ENCODE measurements around the gene HIVEP3. TPM values are rescaled to one million over a fixed set of nuclear protein-coding genes. Genes with fewer than 3 reads are reported as not detected.

HIVEP3 gene
- total and polyA plus RNA-seq, 7 donors: 0.70 to 3.4 (median 2.1) TPM

DNA sequence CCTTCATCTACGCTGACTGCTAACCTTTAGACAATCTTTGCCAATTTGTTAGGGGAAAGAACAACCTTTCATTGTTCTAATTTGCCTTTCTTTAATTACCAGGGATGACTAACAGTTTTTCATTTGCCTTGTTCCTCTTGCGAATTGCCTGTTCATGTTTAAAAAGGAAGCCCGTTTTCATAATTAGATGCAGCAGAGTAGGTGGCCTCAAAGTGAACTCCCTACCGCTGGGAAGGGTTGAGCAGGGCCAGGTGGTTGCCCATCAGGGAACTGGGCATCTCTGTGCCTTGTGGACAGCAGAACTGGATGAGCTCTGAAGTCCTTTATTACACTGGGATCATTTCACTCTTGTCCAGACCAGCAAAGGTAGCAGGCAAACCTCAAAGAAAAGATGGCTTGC, 59.0 kb downstream of the HIVEP3 start:
- H3K4me3 ChIP-seq: no peak overlapping the region
- 87 to 90% (median 90%) methylated on average over 4 of the region's 4 CpGs for WGBS, 3 donors
- no peaks in the 10 kb centered on the region for H3K9me3 ChIP-seq
- no peak for DNase-seq
- TF ChIP-seq, protein P1, sequence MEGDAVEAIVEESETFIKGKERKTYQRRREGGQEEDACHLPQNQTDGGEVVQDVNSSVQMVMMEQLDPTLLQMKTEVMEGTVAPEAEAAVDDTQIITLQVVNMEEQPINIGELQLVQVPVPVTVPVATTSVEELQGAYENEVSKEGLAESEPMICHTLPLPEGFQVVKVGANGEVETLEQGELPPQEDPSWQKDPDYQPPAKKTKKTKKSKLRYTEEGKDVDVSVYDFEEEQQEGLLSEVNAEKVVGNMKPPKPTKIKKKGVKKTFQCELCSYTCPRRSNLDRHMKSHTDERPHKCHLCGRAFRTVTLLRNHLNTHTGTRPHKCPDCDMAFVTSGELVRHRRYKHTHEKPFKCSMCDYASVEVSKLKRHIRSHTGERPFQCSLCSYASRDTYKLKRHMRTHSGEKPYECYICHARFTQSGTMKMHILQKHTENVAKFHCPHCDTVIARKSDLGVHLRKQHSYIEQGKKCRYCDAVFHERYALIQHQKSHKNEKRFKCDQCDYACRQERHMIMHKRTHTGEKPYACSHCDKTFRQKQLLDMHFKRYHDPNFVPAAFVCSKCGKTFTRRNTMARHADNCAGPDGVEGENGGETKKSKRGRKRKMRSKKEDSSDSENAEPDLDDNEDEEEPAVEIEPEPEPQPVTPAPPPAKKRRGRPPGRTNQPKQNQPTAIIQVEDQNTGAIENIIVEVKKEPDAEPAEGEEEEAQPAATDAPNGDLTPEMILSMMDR (IDR thresholded peaks at IDR 0.05): no peak
- no peaks in the 10 kb centered on the region for H3K27me3 ChIP-seq (ENCODE audit: insufficient read depth in 3 of 3, low read length in 2 of 3)
- intact Hi-C loops (cut with DNase I): no loop called here
- no peak overlapping the region for H3K27ac ChIP-seq
- H3K4me1 ChIP-seq: peaks cover 16% of the 10 kb centered on the region
- no peaks in the 10 kb centered on the region for H3K36me3 ChIP-seq (ENCODE audit: insufficient read depth in 1 of 2, low read depth in 1 of 2)
- ATAC-seq: no peak

DNA sequence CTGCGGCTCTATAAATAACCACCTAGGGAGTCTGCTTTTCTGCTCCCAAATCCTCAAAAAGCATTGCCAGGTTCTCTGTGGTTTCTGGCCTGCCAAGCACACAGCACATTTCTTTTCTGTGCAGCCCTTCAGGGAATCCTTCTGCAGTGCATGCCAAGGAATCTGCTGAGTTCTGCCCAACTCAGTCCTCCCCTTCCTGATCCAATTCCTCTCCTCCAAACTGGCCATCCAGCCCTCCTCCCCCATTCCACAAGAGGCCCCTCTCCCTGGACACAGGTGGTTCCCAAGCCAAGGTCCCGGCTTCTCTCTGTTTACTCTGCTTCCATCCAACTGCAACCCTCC, 61.8 kb downstream of the HIVEP3 start:
- WGBS, 3 donors: 19 to 34% (median 20%) methylated on average over 2 of the region's 2 CpGs
- Histone ChIP-seq H3K36me3 (ENCODE audit: insufficient read depth in 1 of 2, low read depth in 1 of 2) (no peaks in the 10 kb centered on the region), H3K4me3 (no peak overlapping the region), H3K27me3 (ENCODE audit: insufficient read depth in 3 of 3, low read length in 2 of 3) (no peaks in the 10 kb centered on the region), H3K27ac (no peak overlapping the region), H3K4me1 (peaks cover 23% of the 10 kb centered on the region), H3K9me3 (no peaks in the 10 kb centered on the region)
- TF ChIP-seq, protein P1 (IDR thresholded peaks at IDR 0.05): no peak
- no peak for DNase-seq
- intact Hi-C loops (cut with DNase I): no loop called here
- ATAC-seq: peak in 3 of 4 donors; percentile 33 to 52 (median 38)

DNA sequence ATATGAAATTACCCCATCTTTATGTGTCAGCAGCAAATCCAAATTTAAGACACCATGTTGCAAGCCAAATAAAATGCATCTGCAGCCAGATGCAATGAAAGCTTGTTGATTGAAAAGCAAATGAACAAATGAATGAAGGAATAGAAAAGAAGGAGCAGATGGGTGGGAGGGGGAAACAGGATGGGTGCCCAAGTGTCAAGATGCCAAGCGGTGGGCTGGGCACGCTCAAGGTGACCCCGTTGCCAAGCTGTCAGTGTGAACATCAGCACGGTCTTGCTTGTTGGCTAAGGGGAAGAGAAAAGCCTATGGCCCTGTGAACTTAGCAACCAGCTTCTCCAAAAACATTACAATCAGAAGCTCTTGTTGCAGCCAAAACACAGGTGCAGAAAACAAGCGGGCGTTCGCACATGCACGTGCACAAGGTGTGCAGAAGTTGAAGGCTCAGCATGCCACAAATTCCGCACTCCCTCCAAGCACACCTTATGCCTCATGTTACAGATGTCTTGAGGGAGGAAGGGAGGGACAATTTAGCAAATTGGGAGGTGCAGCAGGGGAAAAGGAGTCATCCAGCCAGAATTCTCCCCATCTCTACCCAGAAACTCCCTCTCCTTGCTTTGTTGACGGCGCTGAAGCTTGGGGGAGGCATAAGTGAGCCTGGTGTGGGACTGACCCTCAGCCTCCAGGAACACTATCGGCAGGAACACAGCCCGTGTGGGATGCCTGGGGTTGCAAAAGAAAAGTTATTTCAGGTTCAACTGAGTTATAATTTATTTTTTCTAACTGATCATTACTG, 62.4 kb downstream of the HIVEP3 start:
- 60 to 72% (median 62%) methylated on average over 13 of the region's 13 CpGs for WGBS, 3 donors
- Histone ChIP-seq H3K9me3 (no peaks in the 10 kb centered on the region), H3K27ac (no peak overlapping the region), H3K4me3 (no peak overlapping the region), H3K4me1 (peaks cover 27% of the 10 kb centered on the region), H3K27me3 (ENCODE audit: insufficient read depth in 3 of 3, low read length in 2 of 3) (no peaks in the 10 kb centered on the region), H3K36me3 (ENCODE audit: insufficient read depth in 1 of 2, low read depth in 1 of 2) (no peaks in the 10 kb centered on the region)
- intact Hi-C loops (cut with DNase I): no loop called here
- TF ChIP-seq, protein P1 (IDR thresholded peaks at IDR 0.05): no peak
- no peak for DNase-seq
- ATAC-seq: peak in 2 of 4 donors; percentile 18 to 30

DNA sequence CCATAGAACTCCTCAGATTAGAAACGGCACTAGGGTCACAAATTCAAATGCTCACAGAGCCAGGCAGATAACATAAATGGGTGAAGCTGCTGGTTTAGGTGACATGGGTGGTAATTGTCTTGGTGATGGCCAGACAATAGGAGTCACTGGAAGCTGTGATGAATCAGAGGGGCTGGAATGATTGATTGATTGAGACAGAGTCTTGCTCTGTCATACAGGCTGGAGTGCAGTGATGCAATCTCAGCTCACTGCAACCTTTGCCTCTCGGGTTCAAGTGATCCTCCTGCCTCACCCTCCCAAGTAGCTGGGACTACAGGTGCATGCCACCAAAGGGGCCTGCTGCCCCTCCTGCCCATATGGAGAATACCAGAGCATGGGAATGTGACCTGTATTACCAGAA, 63.0 kb downstream of the HIVEP3 start:
- H3K36me3 ChIP-seq (ENCODE audit: insufficient read depth in 1 of 2, low read depth in 1 of 2): no peaks in the 10 kb centered on the region
- H3K4me1 ChIP-seq: peaks cover 27% of the 10 kb centered on the region
- ATAC-seq: peak in 2 of 4 donors; percentile 46 to 61
- no peaks in the 10 kb centered on the region for H3K27me3 ChIP-seq (ENCODE audit: insufficient read depth in 3 of 3, low read length in 2 of 3)
- no peak overlapping the region for H3K27ac ChIP-seq
- intact Hi-C loops (cut with DNase I): no loop called here
- TF ChIP-seq, protein P1 (IDR thresholded peaks at IDR 0.05): no peak
- no peak overlapping the region for H3K4me3 ChIP-seq
- WGBS, 3 donors: 88 to 98% (median 90%) methylated on average over 2 of the region's 2 CpGs
- DNase-seq: no peak
- H3K9me3 ChIP-seq: no peaks in the 10 kb centered on the region

DNA sequence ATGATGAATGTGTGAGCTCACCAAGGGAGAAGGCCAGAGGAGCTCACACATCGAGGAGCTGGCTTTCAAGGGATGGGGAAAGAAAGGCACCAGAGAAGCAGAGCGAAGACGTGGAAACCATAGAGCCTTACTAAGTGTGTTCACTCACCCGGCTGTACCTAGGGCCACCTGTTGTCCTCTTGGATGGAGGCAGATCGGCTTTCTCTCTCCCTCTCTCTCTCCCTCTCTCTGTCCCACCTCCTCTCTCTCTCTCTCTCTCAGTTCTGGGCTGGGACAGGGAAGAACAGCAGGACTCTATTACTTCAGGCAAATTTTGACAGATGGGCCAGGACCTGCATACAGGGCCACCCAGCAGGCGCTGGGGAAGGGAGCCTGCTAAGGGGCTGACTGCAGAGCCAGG, 64.8 kb downstream of the HIVEP3 start:
- TF ChIP-seq, protein P1 (IDR thresholded peaks at IDR 0.05): no peak
- intact Hi-C loops (cut with DNase I): no loop called here

More for the DNA sequence above, 64.8 kb downstream of the HIVEP3 start:
- DNase-seq (no peak), ATAC-seq (no peak)
- Histone ChIP-seq H3K36me3 (ENCODE audit: insufficient read depth in 1 of 2, low read depth in 1 of 2) (no peaks in the 10 kb centered on the region), H3K27ac (no peak overlapping the region), H3K9me3 (no peaks in the 10 kb centered on the region), H3K4me3 (no peak overlapping the region), H3K4me1 (peaks cover 27% of the 10 kb centered on the region), H3K27me3 (ENCODE audit: insufficient read depth in 3 of 3, low read length in 2 of 3) (no peaks in the 10 kb centered on the region)
- WGBS, 3 donors: 82 to 88% (median 85%) methylated on average over 6 of the region's 6 CpGs
